HG03039 (cell line): ENCODE measurements around the gene PDE8B.

ENCODE experiments used
- ATAC-seq: cut with Tn5 transposase; IDR thresholded peaks from one replicate; pipeline ENCODE4 v1.9.1; 2021; ENCODE audit warnings: mild to moderate bottlenecking, moderate library complexity; ENCODE audit not compliant: unreplicated experiment

PDE8B gene

DNA sequence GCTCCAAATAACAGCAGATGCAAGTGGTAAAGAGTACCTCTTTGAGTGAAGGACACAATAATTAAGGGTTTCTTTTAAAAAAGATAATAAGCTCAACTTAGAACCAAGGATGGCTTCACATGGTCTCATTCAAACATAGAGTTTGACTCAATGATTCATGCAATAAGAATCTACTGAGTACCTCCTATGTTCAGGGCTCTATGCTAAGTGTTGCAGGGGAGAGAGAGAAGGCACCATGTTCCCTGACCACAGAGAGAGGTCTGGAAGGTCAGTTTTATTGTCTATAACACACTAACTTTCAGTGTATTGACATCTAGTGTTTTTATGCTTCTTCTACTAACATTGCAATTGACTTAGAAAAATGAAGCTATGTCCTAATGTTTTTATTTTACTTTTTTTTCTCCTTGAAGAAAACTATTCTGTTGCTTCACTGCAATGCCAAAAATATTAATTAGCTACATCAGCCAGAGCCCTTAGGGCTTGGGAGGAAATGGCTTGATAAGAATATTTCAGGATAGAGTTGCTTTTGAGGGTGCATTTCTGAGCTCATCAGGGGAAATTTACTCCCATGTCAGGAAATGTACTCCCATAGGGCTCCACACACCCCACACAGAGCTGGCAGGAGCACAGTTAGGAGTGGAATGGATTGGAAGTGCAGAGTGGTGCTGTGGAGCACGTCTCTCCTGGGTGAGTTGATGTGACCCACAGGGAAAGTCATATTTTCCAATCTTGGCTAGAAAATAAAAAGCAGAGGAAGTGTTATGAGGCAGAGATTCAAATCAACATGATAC, 106.6 kb downstream of the PDE8B start:
- ATAC-seq, result no peak

- no peak for ATAC-seq
These were observed 107.6 kb downstream of the PDE8B start for GRCh38 chr5:77318060-77318459.

DNA sequence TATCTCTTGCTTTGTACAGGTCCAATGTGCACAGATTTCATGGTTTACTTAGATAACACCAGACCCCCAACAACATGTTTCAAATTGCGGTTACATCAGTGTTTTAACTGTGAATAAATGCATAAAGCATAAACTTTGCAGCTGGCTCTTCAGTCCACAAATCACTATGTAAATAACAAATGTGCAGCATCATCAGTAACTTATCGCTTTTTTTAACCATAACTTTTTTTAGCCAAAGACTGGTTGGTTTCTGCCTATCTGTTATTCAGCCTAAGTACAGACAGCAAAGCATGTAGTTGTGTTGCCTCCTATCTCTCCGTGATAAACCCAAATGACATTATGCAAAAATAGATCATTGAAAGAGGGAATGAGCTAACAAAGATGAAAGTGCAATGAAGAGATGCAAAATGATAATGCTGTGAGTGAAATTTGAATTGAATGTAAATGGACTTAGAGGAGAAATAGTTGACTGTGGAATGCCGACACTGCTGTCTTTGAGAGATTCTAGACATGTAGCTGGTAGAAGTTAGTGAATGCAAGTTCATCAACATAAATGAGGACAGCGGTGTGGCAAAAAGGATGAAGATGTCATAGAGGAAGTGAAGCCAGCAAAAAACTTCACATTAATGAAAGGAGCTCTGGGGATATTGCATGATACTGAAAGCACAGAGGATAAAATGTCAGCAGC, 108.8 kb downstream of the PDE8B start:
- no peak for ATAC-seq

DNA sequence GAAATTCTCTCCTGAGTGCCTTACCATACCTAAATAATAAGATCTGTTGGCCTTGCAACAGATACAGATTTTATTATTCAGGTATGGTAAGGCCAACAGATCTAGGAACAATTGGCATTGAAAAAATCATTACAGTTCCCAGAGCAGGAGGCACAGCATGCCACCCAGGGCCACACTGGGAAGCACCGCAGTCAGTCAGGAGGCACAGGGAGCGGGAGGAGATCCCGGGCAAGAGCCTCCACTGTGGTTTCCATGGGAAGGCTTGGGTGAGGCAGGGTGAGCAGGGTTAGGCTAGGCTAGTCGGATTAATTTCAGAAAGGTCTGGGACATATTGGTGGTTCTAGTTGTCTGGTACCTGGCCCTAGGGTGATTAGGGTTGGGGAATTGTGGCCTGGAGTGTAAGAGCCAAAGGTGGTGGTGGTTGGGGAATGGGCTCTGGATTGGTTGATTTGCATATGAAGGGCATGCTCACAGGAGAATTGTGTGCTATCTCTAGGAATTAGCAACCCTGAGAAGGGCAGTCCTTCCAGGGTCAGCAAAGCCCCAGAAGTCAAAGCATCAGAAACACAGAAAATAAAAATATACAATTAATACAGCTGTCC, 111.4 kb downstream of the PDE8B start:
- no peak for ATAC-seq

DNA sequence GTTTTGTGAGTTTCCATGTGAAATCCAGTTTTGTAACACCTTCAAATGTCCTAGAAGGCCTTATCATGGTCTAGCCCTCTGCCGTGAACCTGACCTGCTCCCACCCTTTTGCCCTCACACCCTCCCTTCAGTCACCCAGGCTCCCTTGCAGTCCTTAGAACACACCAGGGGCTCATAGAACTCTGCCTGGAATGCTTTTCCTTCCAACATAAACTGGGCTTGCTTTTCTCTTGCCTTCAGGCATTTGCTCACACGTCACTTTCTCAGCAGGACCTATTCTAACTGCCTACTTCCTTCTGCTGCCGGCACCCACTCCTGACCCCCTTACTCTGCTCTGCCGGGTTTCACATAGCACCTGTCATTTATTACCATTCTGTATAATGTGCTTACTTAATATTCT, 111.9 kb downstream of the PDE8B start:
- no peak for ATAC-seq

- no peak for ATAC-seq
These were observed 115.6 kb downstream of the PDE8B start for GRCh38 chr5:77325921-77326541.

DNA sequence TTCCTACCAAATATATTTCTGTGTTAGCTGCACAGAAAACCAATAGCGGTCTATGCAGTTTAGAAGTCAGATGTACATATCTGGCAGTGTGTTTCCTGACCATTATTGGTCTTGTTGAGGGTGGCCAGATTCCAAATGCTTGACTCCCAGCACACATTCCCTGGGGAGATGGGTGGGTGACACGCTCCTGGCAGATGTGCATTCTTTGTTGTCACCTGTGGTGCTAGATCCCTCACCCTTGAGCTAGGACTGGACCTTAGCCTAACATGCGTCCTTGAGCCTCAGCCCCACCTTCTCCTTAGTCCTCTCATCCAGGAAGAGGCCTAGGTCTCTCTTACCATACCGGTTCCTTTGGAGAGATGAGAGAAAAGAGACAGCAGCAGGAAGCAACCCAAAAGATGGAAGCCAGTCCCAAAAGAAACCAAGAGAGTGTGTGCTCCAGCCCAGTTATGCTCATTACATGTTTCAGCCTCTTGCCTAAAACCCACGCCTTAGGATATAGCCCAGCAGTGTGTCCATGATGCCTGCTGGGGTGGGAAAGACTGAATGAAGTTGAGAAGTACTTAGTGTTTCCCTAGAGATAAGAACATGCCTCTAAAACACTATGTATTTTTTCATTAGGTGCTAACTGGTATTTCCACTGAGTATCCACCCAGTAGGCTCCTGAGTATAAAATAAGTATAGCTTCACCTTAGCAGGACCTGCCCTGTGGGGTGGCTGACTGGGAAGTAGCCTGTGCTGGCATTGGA, 116.7 kb downstream of the PDE8B start:
- ATAC-seq, result no peak

- no peak for ATAC-seq
These were observed 118.6 kb downstream of the PDE8B start for GRCh38 chr5:77328930-77329647.

DNA sequence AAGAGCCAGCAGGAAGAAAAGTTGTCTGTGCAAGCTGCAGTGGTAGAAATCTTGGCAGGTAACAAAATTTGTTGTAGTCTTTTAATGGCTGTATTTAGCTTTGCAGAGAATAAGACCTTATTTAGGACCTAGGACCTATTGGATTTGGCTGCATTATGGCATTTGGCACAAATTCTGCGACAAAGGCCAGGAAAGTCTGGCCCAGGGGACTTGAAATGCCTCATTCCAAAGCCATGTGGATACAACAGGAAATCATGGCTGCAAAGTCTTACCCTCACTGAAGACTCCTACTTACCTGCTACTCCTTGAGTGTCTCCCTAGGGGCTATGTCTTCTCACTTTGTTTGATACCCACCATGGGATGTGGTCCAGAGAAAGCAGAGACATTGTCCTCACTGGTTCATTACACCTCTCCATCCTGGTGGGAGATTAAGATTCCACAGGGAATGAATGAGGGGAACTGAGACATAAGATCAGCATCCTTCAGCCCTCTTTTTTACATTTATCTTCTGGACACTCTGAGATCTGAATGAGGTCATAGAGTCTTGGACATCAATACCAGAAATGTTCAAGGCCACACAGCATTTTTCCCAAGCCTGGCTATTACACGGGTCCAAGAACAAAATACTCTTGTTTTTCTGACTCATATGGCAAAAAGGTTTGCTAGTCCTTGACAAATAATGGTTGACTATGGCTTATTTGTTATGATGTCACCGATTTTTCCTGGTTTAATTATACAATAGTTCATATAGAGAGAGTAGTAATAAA, 119.4 kb downstream of the PDE8B start:
- no peak for ATAC-seq

GRCh38 chr5:77333036-77333435, 122.6 kb downstream of the PDE8B start:
- ATAC-seq, result no peak

GRCh38 chr5:77333451-77334123, 123.1 kb downstream of the PDE8B start:
- no peak for ATAC-seq

DNA sequence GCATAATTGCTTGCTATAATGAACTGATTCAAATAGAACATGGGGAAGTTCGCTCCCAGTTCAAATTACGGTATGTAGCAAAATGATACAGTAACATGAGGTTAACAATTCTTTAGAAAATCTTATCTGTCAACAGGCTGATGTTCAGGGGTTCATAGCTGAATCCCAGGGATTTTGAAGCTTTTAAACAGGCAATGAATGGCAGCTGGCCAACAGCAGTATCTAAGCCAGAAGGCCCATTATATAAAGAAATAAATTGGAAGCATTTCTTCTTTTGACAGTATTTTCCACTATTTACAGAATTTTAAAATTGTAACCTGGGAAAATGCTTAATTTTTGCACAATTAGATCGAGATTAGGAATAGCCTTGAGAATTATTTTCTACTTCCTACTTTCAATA, 126.8 kb downstream of the PDE8B start:
- no peak for ATAC-seq

GRCh38 chr5:77337686-77338085, 127.2 kb downstream of the PDE8B start:
- ATAC-seq, result no peak

GRCh38 chr5:77339337-77339890, 128.9 kb downstream of the PDE8B start:
- no peak for ATAC-seq

DNA sequence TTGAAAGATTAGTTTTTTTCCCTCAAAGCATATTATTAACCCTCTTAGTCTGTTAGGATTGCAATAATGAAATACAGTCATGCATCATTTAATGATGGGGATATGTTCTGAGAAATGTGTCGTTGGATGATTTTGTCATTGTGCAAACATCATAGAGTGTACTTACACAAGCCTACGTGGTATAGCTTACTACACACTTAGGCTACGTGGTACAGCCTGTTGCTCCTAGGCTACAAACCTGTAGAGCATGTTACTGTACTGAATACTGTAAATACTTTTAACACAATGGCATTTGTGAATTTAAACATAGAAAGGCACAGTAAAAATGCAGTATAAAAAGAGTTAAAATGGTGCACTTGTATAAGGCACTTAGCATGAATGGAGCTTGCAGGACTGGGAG, 132.7 kb downstream of the PDE8B start:
- ATAC-seq, result no peak

DNA sequence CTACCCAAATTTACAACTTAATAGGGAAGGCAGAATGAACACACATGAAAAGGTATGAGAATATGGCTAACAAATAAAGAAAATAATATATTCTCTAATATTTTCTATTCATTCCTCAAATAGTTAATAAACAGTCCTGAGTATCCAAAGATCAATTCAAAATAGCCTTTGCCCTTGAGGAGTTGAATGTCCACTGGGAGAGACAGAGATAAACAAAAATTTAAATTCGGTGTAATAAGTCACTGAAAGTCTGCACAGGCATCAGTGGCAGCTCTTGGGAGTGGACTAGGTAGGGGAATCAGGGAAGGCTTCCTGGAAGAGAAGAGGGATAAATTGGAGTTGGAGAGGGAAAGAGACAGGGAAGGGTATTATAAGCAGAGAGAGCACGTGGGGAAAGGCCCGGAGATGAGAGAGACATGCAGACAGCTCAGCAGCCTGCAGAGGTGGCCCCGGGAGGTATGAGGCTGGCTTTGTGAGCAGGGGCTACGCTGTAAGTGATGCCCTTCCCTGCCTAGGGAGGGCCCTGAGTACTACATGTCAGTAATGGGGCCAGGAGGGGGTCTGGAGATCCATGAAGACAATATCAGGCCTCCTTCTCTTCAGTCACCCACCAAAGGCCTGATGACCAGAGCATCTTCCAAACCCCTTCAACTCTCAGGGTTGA, 137.1 kb downstream of the PDE8B start:
- no peak for ATAC-seq

- ATAC-seq, result no peak
These were observed 142.8 kb downstream of the PDE8B start for GRCh38 chr5:77353251-77353650.

- ATAC-seq, result no peak
These were observed 144.0 kb downstream of the PDE8B start for GRCh38 chr5:77354454-77354853.
